Measurements from ENCODE around the gene TSPAN31.
"Not testable (repeated sequence)": the region's sequence is repeated elsewhere in the genome, so short reads cannot be mapped to it uniquely, and the experiment has no call there.

TSPAN31 gene

DNA sequence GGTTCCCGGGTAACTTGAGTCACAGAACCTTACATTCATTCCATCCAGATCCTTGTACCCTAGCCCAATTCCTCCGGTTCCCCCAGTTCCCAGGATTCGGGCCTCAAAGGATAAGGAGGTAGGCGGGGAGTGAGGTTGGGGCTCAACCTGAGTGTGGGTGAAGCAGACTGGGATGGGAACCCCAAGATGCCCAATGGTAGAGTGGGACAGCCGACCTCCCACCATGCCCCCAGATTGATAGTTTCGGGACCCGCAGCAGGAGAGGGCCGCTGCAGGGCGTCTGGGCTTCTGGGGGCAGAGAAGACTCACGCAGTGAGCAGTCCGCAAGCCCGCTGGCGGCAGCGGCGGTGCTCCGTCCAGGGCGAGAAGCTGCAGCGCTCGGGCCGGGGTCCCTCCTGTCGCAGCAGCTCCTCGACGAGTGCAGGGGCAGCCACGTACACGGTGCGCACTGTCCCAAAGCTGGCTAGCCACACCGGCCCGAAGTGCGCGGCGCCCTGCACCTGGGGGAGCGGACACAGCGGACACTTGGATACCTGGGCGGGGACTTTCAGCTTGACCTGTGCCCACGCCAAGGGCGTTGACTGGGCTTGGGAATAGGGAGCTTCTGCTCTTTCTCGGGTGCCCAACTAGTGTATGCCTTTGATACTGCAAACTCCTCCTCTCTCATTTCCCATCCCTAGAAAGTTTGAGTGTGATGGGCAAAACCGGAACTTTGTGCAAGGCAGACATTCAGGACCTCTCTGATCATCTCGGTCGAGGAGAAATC is 21.0 kb downstream of the TSPAN31 start:
- no peak for DNase-seq (ENCODE audit: low read depth in 1 of 2, low spot score in 1 of 2)

- no peak for DNase-seq (ENCODE audit: low read depth in 1 of 2, low spot score in 1 of 2)
Measured at GRCh38 chr12:57766464-57767304, 21.8 kb downstream of the TSPAN31 start, which contains the start of gene CYP27B1. TSS of gene CYP27B1 (minus strand) at chr12:57767078. CDS start at chr12:57767041, 37 bp downstream.

- no peak for DNase-seq (ENCODE audit: low read depth in 1 of 2, low spot score in 1 of 2)
Measured at GRCh38 chr12:57767305-57767698, 22.5 kb downstream of the TSPAN31 start.

GRCh38 chr12:57767876-57768275 is 23.0 kb downstream of the TSPAN31 start:
- no peak for DNase-seq (ENCODE audit: low read depth in 1 of 2, low spot score in 1 of 2)

- no peak for DNase-seq (ENCODE audit: low read depth in 1 of 2, low spot score in 1 of 2)
Measured at GRCh38 chr12:57769594-57769993, 24.8 kb downstream of the TSPAN31 start.

GRCh38 chr12:57770734-57771133 is 25.9 kb downstream of the TSPAN31 start:
- no peak for DNase-seq (ENCODE audit: low read depth in 1 of 2, low spot score in 1 of 2)

DNA sequence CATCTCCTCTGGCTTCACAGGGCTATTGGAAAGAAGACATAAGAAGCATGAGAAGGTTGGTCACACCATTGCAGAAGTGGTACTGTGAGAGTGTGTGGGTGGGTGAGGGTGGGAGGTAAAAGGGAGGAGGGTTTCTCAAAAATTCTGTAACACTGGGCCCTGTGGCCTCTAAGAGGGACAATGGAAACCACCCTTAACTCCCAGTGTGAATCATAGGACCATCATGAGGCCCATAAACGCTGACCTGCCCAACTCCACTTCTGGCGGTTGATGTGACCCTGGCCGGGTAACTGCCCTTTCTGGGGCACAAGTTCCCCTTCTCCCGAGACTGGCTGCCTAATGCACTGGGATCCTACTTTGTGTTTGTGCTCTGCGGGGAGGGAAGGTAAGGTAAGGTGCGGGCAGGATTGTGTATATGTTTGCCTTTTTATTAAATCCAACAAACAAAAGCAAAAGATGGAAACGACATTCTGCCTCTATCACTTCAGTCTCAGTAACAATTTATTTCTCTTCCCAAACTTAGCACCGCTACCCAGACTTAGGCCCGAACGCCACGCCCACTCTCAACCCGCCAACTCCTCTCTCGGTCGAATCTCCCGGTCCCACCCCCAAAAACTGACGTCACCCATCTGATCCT is 26.5 kb downstream of the TSPAN31 start:
- peak; percentile 53 to 75 for DNase-seq (ENCODE audit: low read depth in 1 of 2, low spot score in 1 of 2)

DNA sequence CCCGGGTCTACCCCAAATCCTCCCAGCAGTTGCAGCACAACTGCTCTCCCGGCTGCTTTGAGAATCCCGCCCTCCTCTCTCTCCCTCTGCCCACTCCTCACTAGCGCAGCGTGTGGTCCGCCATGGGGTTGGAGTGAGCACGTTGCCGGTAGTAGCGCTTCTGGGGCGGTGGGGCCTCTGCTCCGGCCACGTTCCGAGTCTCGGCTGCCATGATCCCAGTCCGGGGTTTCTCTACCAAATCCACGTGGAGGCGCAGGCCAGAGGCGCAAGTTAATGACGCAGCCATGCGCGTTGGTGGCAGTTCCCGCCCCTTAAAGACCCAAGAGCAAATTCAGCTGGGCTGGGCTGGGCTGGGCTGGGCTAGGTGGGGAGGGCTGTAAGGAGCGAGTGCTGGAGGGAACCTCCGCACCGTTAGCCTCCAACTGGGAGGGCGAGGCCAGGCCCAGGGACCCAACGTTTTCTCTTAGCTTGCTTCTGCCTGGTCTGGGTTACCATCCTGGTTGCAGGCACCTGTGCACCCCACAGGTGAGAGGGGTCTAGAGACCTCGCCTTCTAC is 27.1 kb downstream of the TSPAN31 start, which contains the start of gene METTL1:
Gene METTL1, minus strand, starts transcription at position 233 of the 556 bp plus-strand sequence. Its CDS starts 22 bp downstream, at position 211.
- peak; percentile 74 to 85 for DNase-seq (ENCODE audit: low read depth in 1 of 2, low spot score in 1 of 2)

GRCh38 chr12:57772429-57773322 is 27.8 kb downstream of the TSPAN31 start, which contains the start of gene EEF1AKMT3:
TSS of gene EEF1AKMT3 (plus strand) at chr12:57772614. CDS start at chr12:57772725, 111 bp downstream.
- DNase-seq (ENCODE audit: low read depth in 1 of 2, low spot score in 1 of 2): no peak

DNA sequence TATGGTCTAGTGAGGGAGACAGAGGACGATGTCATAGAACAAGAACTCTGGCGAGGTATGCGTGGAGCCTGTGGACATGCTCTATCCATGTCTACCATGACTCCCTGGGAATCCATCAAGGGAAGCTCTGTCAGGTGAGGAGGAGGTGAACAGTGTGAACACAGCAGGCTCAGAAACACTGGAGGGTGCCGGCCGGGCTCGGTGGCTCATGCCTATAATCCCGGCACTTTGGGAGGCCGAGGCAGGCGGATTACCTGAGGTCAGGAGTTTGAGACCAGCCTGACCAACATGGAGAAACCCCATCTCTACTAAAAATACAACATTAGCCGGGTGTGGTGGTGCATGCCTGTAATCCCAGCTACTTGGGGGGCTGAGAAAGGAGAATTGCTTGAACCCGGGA is 29.8 kb downstream of the TSPAN31 start:
- DNase-seq (ENCODE audit: low read depth in 1 of 2, low spot score in 1 of 2): not testable (repeated sequence)

GRCh38 chr12:57775044-57775443 is 30.2 kb downstream of the TSPAN31 start:
- no peak for DNase-seq (ENCODE audit: low read depth in 1 of 2, low spot score in 1 of 2)

GRCh38 chr12:57775563-57776246 is 30.9 kb downstream of the TSPAN31 start:
- no peak for DNase-seq (ENCODE audit: low read depth in 1 of 2, low spot score in 1 of 2)

GRCh38 chr12:57776247-57776587 is 31.4 kb downstream of the TSPAN31 start:
- DNase-seq (ENCODE audit: low read depth in 1 of 2, low spot score in 1 of 2): no peak

GRCh38 chr12:57777367-57777766 is 32.5 kb downstream of the TSPAN31 start:
- no peak for DNase-seq (ENCODE audit: low read depth in 1 of 2, low spot score in 1 of 2)

- no peak for DNase-seq (ENCODE audit: low read depth in 1 of 2, low spot score in 1 of 2)
Measured at GRCh38 chr12:57777911-57778310, 33.1 kb downstream of the TSPAN31 start.

- no peak for DNase-seq (ENCODE audit: low read depth in 1 of 2, low spot score in 1 of 2)
Measured at GRCh38 chr12:57779736-57780135, 34.9 kb downstream of the TSPAN31 start.

GRCh38 chr12:57780284-57780897 is 35.6 kb downstream of the TSPAN31 start:
- no peak for DNase-seq (ENCODE audit: low read depth in 1 of 2, low spot score in 1 of 2)

DNA sequence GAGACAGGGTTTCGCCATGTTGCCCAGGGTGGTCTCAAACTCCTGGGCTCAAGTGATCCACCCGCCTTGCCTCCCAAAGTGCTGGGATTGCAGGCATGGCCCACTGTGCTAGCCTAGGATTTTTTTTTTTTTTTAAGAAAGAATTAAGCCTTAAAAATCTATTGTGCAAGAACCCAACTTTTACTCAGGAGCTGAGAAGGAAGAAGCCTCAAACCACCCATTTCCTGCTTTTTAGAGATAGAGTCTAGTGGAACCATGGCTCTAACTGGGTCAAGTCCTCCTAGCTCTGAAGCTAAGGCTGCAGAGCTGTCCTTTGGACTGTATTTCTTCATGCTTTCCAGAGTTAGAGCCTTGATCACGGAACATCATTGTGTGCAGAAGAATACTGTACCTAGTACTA is 36.4 kb downstream of the TSPAN31 start:
- DNase-seq (ENCODE audit: low read depth in 1 of 2, low spot score in 1 of 2): no peak

GRCh38 chr12:57781801-57782200 is 37.0 kb downstream of the TSPAN31 start:
- no peak for DNase-seq (ENCODE audit: low read depth in 1 of 2, low spot score in 1 of 2)

All from activated T-helper 1 cell treated with anti-CD3 and anti-CD28 coated beads, Interleukin-2, amount 50 U/mL, for 16 hours (primary cell).